ENCODE results near the gene MMP2. TPM values are rescaled to one million over a fixed set of nuclear protein-coding genes. Genes with fewer than 3 reads are reported as not detected.
A peak's percentile ranks its signal among the peaks of the same experiment; 100 is the strongest.

The MMP2 gene
- total RNA-seq, 1 donor from 2014 or later: 87.4 TPM

- Histone ChIP-seq H3K36me3 (no peaks in the 10 kb centered on the region), H3K27ac (replicated peaks) (no peak overlapping the region), H3K4me3 (no peak overlapping the region), H3K9me3 (replicated peaks) (no peaks in the 10 kb centered on the region), H3K4me1 (peaks cover 8% of the 10 kb centered on the region), H3K27me3 (ENCODE audit: low read depth) (no peaks in the 10 kb centered on the region)
- no peak for DNase-seq
- TF ChIP-seq CTCF (IDR thresholded peaks at IDR 0.05; ENCODE audit: borderline replicate concordance): no peak
- intact Hi-C loops (cut with micrococcal nuclease): loop anchor here (2.0 kb wide), 1 partner anchor 78 kb away; no protein-coding TSS in a partner anchor
Measured at GRCh38 chr16:55542459-55543082, 63.6 kb downstream of the MMP2 start.

- Histone ChIP-seq H3K36me3 (no peaks in the 10 kb centered on the region), H3K27me3 (ENCODE audit: low read depth) (no peaks in the 10 kb centered on the region), H3K4me1 (peaks cover 8% of the 10 kb centered on the region), H3K4me3 (no peak overlapping the region), H3K9me3 (replicated peaks) (no peaks in the 10 kb centered on the region), H3K27ac (replicated peaks) (no peak overlapping the region)
- DNase-seq: no peak
- intact Hi-C loops (cut with micrococcal nuclease): loop anchor here (2.0 kb wide), 1 partner anchor 79 kb away; no protein-coding TSS in a partner anchor
- peak; percentile 55 for TF ChIP-seq CTCF (IDR thresholded peaks at IDR 0.05; ENCODE audit: borderline replicate concordance)
Measured at GRCh38 chr16:55543472-55543871, 64.5 kb downstream of the MMP2 start.

- Histone ChIP-seq H3K4me1 (no peaks in the 10 kb centered on the region), H3K36me3 (peaks cover 25% of the 10 kb centered on the region), H3K4me3 (no peak overlapping the region), H3K27ac (replicated peaks) (no peak overlapping the region), H3K27me3 (ENCODE audit: low read depth) (no peaks in the 10 kb centered on the region), H3K9me3 (replicated peaks) (peaks cover 6% of the 10 kb centered on the region)
- no peak for DNase-seq
- intact Hi-C loops (cut with micrococcal nuclease): no loop called here
- no peak for TF ChIP-seq CTCF (IDR thresholded peaks at IDR 0.05; ENCODE audit: borderline replicate concordance)
Measured at GRCh38 chr16:55552621-55553020, 73.6 kb downstream of the MMP2 start.

- no peak overlapping the region for H3K4me3 ChIP-seq
Measured at GRCh38 chr16:55555436-55555835, 76.4 kb downstream of the MMP2 start.

More at GRCh38 chr16:55555436-55555835, 76.4 kb downstream of the MMP2 start:
- H3K36me3 ChIP-seq: peaks cover 25% of the 10 kb centered on the region
- DNase-seq: no peak
- peaks cover 18% of the 10 kb centered on the region for H3K4me1 ChIP-seq
- H3K27me3 ChIP-seq (ENCODE audit: low read depth): no peaks in the 10 kb centered on the region
- no peak overlapping the region for H3K27ac ChIP-seq (replicated peaks)
- intact Hi-C loops (cut with micrococcal nuclease): no loop called here
- H3K9me3 ChIP-seq (replicated peaks): peaks cover 6% of the 10 kb centered on the region
- no peak for TF ChIP-seq CTCF (IDR thresholded peaks at IDR 0.05; ENCODE audit: borderline replicate concordance)

Other genes with a start within 250 kb of the MMP2 start
- 13.0 TPM for gene IRX6, start 155.0 kb upstream of the MMP2 start, total RNA-seq
- gene LPCAT2, start 29.9 kb downstream of the MMP2 start, total RNA-seq: 6.9 TPM
- gene CAPNS2, start 87.5 kb downstream of the MMP2 start, total RNA-seq: not detected
- gene SLC6A2, start 176.8 kb downstream of the MMP2 start, total RNA-seq: not detected